Measurements from ENCODE around the gene SYVN1. TPM values are rescaled to one million over a fixed set of nuclear protein-coding genes. Genes with fewer than 3 reads are reported as not detected.

Gene SYVN1
- total and polyA plus RNA-seq, 10 of the 15 experiments (the other 5 are each of a cell fraction or from before 2014, with no cell fraction given): 0.79 to 63.6 (median 20.1) TPM

DNA sequence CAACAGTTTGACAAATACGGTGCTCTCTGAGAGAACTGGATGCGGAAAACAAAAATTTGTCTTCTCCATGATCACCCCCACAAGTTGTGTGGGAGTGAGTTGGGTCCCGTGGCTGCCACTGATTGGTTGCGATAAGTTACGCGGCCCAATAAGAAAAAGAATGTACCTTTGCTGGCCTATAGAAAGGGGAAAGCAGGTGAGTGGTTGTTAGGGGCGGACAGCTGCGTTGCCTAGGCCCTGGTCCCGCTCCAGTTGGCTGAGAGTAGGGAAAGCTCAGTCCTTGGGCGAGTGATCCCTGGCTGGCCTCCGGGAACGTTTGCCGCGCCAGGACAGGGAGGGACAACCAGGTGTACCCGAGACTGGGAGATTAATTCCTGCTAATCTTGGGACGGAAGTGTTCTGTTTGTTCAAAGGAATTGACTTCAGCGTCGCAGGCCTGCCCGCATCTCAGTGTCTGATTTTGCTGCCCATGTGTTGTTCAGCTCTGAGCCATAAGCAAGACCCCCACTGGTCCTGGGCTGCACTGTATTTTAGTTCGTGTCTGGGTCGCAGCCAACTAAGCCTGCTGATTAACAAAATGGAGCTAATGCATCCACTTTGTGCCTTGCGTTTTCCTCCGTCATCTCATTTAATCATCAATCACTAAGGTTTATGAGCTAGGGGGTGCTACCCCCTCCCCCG, 773 bp upstream of the SYVN1 start (continued):
- TF ChIP-seq SMAD5 (IDR thresholded peaks at IDR 0.05; ENCODE audit: low read depth) (no peak; the same call in 1 of the 2 replicates), BMI1 (IDR thresholded peaks at IDR 0.05; ENCODE audit: borderline replicate concordance) (peak; percentile 94), POU2F2 (IDR thresholded peaks at IDR 0.05; ENCODE audit: borderline replicate concordance, low read depth, low read length) (peak; percentile 34; the same call in 1 of the 3 replicates), BACH1 (IDR thresholded peaks at IDR 0.05; ENCODE audit: borderline replicate concordance) (0 out of 2 replicates have a peak, but pooled peaks have one; percentile 19), PAX5 (IDR thresholded peaks at IDR 0.05; ENCODE audit: borderline replicate concordance, low read depth, low read length) (peak; percentile 50; the same call in 1 of the 2 replicates), MXI1 (IDR thresholded peaks at IDR 0.05; ENCODE audit: low read depth, low read length) (peak; percentile 96), RFX5 (IDR thresholded peaks at IDR 0.05; ENCODE audit: low read depth, low read length) (peak; percentile 94), NRF1 (conservative IDR thresholded peaks at IDR 0.05; ENCODE audit: low read depth, low read length) (peak; percentile 19; the same call in 1 of the 2 replicates), POLR2AphosphoS5 (IDR thresholded peaks at IDR 0.05; ENCODE audit: low read length) (peak; percentile 39), EGR1 (IDR thresholded peaks at IDR 0.05; ENCODE audit: borderline replicate concordance in 1 of 2, low read depth in 2 of 2, low read length in 2 of 2) (no peak), MYB (IDR thresholded peaks at IDR 0.05; ENCODE audit: borderline replicate concordance, low read depth, low read length) (no peak), POLR2AphosphoS2 (IDR thresholded peaks at IDR 0.05; ENCODE audit: low read depth, low read length) (peak; percentile 50), FOS (IDR thresholded peaks at IDR 0.05; ENCODE audit: borderline replicate concordance, extremely low read depth, insufficient read length) (peak; percentile 59), CREM (IDR thresholded peaks at IDR 0.05; ENCODE audit: low read depth) (peak; percentile 6; the same call in 1 of the 2 replicates), EP300 (IDR thresholded peaks at IDR 0.05; ENCODE audit: borderline replicate concordance in 1 of 2, control insufficient read depth in 1 of 2, low read depth in 2 of 2, low read length in 2 of 2) (0 out of 4 replicates have a peak, but pooled peaks of 1 of the 2 experiments have one; percentile 35), SP1 (IDR thresholded peaks at IDR 0.05; ENCODE audit: low read depth, low read length) (peak; percentile 95), RB1 (IDR thresholded peaks at IDR 0.05; ENCODE audit: borderline replicate concordance) (no peak)
- TF ChIP-seq, protein P1, sequence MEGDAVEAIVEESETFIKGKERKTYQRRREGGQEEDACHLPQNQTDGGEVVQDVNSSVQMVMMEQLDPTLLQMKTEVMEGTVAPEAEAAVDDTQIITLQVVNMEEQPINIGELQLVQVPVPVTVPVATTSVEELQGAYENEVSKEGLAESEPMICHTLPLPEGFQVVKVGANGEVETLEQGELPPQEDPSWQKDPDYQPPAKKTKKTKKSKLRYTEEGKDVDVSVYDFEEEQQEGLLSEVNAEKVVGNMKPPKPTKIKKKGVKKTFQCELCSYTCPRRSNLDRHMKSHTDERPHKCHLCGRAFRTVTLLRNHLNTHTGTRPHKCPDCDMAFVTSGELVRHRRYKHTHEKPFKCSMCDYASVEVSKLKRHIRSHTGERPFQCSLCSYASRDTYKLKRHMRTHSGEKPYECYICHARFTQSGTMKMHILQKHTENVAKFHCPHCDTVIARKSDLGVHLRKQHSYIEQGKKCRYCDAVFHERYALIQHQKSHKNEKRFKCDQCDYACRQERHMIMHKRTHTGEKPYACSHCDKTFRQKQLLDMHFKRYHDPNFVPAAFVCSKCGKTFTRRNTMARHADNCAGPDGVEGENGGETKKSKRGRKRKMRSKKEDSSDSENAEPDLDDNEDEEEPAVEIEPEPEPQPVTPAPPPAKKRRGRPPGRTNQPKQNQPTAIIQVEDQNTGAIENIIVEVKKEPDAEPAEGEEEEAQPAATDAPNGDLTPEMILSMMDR (IDR thresholded peaks at IDR 0.05 in 2 of 3, conservative IDR thresholded peaks at IDR 0.05 in 1 of 3; ENCODE audit: control insufficient read depth in 2 of 3, extremely low read depth in 1 of 3, insufficient read depth in 1 of 3, low read depth in 3 of 3, low read length in 3 of 3): no peak
- TF ChIP-seq, protein P2, sequence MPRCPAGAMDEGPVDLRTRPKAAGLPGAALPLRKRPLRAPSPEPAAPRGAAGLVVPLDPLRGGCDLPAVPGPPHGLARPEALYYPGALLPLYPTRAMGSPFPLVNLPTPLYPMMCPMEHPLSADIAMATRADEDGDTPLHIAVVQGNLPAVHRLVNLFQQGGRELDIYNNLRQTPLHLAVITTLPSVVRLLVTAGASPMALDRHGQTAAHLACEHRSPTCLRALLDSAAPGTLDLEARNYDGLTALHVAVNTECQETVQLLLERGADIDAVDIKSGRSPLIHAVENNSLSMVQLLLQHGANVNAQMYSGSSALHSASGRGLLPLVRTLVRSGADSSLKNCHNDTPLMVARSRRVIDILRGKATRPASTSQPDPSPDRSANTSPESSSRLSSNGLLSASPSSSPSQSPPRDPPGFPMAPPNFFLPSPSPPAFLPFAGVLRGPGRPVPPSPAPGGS (IDR thresholded peaks at IDR 0.05; ENCODE audit: borderline replicate concordance, insufficient read depth, low read depth, low read length, poor library complexity, severe bottlenecking): no peak
- TF ChIP-seq, protein P3, sequence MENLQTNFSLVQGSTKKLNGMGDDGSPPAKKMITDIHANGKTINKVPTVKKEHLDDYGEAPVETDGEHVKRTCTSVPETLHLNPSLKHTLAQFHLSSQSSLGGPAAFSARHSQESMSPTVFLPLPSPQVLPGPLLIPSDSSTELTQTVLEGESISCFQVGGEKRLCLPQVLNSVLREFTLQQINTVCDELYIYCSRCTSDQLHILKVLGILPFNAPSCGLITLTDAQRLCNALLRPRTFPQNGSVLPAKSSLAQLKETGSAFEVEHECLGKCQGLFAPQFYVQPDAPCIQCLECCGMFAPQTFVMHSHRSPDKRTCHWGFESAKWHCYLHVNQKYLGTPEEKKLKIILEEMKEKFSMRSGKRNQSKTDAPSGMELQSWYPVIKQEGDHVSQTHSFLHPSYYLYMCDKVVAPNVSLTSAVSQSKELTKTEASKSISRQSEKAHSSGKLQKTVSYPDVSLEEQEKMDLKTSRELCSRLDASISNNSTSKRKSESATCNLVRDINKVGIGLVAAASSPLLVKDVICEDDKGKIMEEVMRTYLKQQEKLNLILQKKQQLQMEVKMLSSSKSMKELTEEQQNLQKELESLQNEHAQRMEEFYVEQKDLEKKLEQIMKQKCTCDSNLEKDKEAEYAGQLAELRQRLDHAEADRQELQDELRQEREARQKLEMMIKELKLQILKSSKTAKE (IDR thresholded peaks at IDR 0.05; ENCODE audit: low read depth, poor library complexity, severe bottlenecking): peak; percentile 98
- TF ChIP-seq, protein P4, sequence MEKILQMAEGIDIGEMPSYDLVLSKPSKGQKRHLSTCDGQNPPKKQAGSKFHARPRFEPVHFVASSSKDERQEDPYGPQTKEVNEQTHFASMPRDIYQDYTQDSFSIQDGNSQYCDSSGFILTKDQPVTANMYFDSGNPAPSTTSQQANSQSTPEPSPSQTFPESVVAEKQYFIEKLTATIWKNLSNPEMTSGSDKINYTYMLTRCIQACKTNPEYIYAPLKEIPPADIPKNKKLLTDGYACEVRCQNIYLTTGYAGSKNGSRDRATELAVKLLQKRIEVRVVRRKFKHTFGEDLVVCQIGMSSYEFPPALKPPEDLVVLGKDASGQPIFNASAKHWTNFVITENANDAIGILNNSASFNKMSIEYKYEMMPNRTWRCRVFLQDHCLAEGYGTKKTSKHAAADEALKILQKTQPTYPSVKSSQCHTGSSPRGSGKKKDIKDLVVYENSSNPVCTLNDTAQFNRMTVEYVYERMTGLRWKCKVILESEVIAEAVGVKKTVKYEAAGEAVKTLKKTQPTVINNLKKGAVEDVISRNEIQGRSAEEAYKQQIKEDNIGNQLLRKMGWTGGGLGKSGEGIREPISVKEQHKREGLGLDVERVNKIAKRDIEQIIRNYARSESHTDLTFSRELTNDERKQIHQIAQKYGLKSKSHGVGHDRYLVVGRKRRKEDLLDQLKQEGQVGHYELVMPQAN (conservative IDR thresholded peaks at IDR 0.05): no peak; the same call in 1 of the 2 replicates
